Heart right ventricle (tissue), 16 donors: ENCODE measurements around the gene DCLRE1B. TPM values are rescaled to one million over a fixed set of nuclear protein-coding genes. Genes with fewer than 3 reads are reported as not detected.

Experiments used
- ATAC-seq, 8 donors: fragments of 200-7000 bp; cut with Tn5 transposase; one replicate each; pipeline ENCODE4 v1.9.1; 2020; ENCODE audit warnings: mild to moderate bottlenecking in 8 of 8, moderate library complexity in 8 of 8, moderate number of reproducible peaks in 1 of 8
- DNase-seq, 2 donors: peaks; one replicate each; pipeline ENCODE4 v3.0.0-alpha.2; 2020
- H3K27ac ChIP-seq, 10 donors: fragments of 200-600 bp; sonication (generic) in 2 of 10; one replicate each; pipeline versions ENCODE4 v1.5.0 to v1.8.0; 2020 to 2022; ENCODE audit warnings: mild to moderate bottlenecking in 3 of 10
- H3K27me3 ChIP-seq, 7 donors: fragments of 200-600 bp; one replicate each; pipeline ENCODE4 v1.8.0; 2021 to 2022; ENCODE audit warnings: mild to moderate bottlenecking in 2 of 7
- H3K36me3 ChIP-seq, 9 donors: fragments of 200-600 bp; sonication (generic) in 1 of 9; one replicate each; pipeline versions ENCODE4 v1.5.0 to v1.8.0; 2020 to 2022; ENCODE audit warnings: mild to moderate bottlenecking in 2 of 9
- H3K4me1 ChIP-seq, 9 donors: fragments of 200-600 bp; sonication (generic) in 1 of 9; one replicate each; pipeline versions ENCODE4 v1.5.0 to v1.8.0; 2020 to 2022; ENCODE audit warnings: mild to moderate bottlenecking in 4 of 9
- H3K4me3 ChIP-seq, 10 donors: fragments of 200-600 bp; sonication (generic) in 2 of 10; one replicate each; pipeline versions ENCODE4 v1.5.0 to v1.8.0; 2020 to 2022; ENCODE audit warnings: mild to moderate bottlenecking in 7 of 10, moderate library complexity in 2 of 10
- H3K9me3 ChIP-seq, 11 donors: fragments of 200-600 bp in 10 of 11; sonication (generic) in 2 of 11; one replicate each; pipeline versions ENCODE4 v1.5.0 to v1.8.0; 2013 to 2022; ENCODE audit warnings: mild to moderate bottlenecking in 2 of 11, control low read depth in 1 of 11, moderate library complexity in 1 of 11
- WGBS, 2 donors: extraction: QIAGEN DNeasy Blood & Tissue Kit; methylation state at CpG; one replicate each; pipeline ENCODE4 v1.1.7; 2013; ENCODE audit warnings: inconsistent platforms in 1 of 2; 5-methylcytosine and 5-hydroxymethylcytosine counted together
- intact Hi-C, 10 donors: fragments of 100-400 bp; cut with DNase I; formaldehyde crosslinking; loops; one replicate each; pipeline versions ENCODE4 v1.11.1 to v1.14.2; 2022
- polyA plus RNA-seq, 2 donors: library from polyadenylated mRNA; stranded (reverse); fragments of 200-250 nt; gene quantifications; one replicate each; pipeline ENCODE4 v1.2.3, GENCODE V29; 2013
- total RNA-seq, 10 donors: library from RNA; stranded (reverse); fragmentation: NEBNext Ultra II Directional in 3 of 10; extraction: Animal tissue kit (Norgen Biotek cat#: 25700) in 3 of 10; gene quantifications; one replicate each; pipeline versions ENCODE4 v1.2.1 to v1.2.4, GENCODE V29; 2021 to 2023
- TF ChIP-seq, protein P1 (sequence below), 9 donors: fragments of 200-600 bp; sonication (generic) in 2 of 9; IDR thresholded peaks; one replicate each; pipeline versions ENCODE4 v1.5.0 to v1.8.0; 2021 to 2022; ENCODE audit warnings: antibody characterized with exemption in 9 of 9, mild to moderate bottlenecking in 5 of 9, moderate library complexity in 1 of 9
- donor health status: Arrhythmogenic right ventricular cardiomyopathy.
- donor health status: ischemic (EF 13 %, LVEDD 7.1; RV severe dilation, severe dysfunction).
- donor health status: healthy with polysubstance abuse.
- donor health status: DM: no; HTN: yes; CAD: no.
- donor health status: DM: no; HTN: no; CAD: no.
- donor health status: ischemic (EF 25% LVEDD 6.9; RV normal size, moderate dysfunction).
- donor health status: ischemic (EF 25% LVEDD 5.7; RV mildly dilated, moderate dysfunction).
- donor health status: healthy.
- donor health status: DM: yes; HTN: yes; CAD: no.
- donor health status: Ischemic cardiomyopathy.
- donor health status: ischemic (EF 35%, LVEDD 5.7; RV mildly dilated, moderate dysfunction).
- donor health status: nonischemic (EF 11% LVEDD 7.7; RV severe dilation, severe dysfunction).
- donor health status: DM: yes; HTN: yes; CAD: no.
- donor health status: PGD.
- donor health status: ischemic (EF 29% LVEDD 5.4; RV normal size, mild dysfunction).
- donor health status: nonischemic (EF 23%, LVEDD 6.1; RV moderate dilation, normal function).

DCLRE1B gene
- total and polyA plus RNA-seq, 12 donors: 0.59 to 4.2 (median 2.0) TPM

DNA sequence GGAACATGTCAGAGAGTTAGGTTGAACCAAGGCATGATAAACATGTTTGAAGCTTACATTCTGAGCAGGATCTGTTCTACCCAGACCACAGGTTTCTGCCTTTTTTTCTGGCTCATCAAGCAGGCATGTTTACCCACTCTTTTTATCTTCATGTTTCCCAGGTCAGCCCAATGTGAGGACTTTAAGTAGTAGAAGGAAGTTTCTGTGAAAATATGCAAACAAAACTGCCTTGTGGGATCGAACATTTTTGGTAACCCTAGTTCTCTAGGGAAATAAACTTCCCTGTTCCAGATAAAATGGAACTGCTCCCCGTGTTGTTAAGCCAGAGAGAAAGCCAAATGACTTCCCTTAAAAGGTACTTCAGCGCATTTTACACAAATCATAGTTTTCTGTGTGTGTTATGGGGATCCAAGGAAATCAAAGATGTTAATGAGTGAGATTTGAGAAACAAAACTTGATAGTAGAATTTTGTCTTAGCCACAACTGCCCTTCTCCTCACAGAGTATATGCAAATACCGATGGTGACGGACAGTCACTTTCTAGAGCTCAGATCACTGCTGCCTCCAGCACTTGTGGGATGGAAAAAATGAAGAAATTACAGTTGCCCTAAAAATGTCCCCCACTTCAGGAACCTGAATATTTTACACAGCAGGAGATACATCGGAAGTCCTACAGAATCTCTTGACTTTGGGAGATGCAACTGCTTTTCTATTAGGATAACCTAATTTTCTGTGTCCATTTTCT is 23.2 kb downstream of the DCLRE1B start:
- TF ChIP-seq, protein P1, sequence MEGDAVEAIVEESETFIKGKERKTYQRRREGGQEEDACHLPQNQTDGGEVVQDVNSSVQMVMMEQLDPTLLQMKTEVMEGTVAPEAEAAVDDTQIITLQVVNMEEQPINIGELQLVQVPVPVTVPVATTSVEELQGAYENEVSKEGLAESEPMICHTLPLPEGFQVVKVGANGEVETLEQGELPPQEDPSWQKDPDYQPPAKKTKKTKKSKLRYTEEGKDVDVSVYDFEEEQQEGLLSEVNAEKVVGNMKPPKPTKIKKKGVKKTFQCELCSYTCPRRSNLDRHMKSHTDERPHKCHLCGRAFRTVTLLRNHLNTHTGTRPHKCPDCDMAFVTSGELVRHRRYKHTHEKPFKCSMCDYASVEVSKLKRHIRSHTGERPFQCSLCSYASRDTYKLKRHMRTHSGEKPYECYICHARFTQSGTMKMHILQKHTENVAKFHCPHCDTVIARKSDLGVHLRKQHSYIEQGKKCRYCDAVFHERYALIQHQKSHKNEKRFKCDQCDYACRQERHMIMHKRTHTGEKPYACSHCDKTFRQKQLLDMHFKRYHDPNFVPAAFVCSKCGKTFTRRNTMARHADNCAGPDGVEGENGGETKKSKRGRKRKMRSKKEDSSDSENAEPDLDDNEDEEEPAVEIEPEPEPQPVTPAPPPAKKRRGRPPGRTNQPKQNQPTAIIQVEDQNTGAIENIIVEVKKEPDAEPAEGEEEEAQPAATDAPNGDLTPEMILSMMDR (IDR thresholded peaks at IDR 0.05): no peak
- peak overlapping the region; percentile 40 to 97 (median 90) for H3K4me3 ChIP-seq
- H3K27me3 ChIP-seq: no peaks in the 10 kb centered on the region
- no peaks in the 10 kb centered on the region for H3K9me3 ChIP-seq
- H3K36me3 ChIP-seq: no peaks in the 10 kb centered on the region
- peak in 3 of 8 donors; percentile 32 to 46 (median 36) for ATAC-seq
- peaks cover 2 to 45% (median 35%) of the 10 kb centered on the region in 9 donors for H3K4me1 ChIP-seq
- intact Hi-C loops: loop anchor here in 3 of 10 donors (2.0 kb wide), 2 partner anchors 16 to 24 kb away; partner anchors contain the start of genes AP4B1 (in 1 of the 3) and DCLRE1B (in 1 of the 3)
- DNase-seq: no peak
- H3K27ac ChIP-seq: peak overlapping the region; percentile 80 to 97 (median 94)
- WGBS, 2 donors: 20 to 23% methylated on average over 6 of the region's 6 CpGs

DNA sequence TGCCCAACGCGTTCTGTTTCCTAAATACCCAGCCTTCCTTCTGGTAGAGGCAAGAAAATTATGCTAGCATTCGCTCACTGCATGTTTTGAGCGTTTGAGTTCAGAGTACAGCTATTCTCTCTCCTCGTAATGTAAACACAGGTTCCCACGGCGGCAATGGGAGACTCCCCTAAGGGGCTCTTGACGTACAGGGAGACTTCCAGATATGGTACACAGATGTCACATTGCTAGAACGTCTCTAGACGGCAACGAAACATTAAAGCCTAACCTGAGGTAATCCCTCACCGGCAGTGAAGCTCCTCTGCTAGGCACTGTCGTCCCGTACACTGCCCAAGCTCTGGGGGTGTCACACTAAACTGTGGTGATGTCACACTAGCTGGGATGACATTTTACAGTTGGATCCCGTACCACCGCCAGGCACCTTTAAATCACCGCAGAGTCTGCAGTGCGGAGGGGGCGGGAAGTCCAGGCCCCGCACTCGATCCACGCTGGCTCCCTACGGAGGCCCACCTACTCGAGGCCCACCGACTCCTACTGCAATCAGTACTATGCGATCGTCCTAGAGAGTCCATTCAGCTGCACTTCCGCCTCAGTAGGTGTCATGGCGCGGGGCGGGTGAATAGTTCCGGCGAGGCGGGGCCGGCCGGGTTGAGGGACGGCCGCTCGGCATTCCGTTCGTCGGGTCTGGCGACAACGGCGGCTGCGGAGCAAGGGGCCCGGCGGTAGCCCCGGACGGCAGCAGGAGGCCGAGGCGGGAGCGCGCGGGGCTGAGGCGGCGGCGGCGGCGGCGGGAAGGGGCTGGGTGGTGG is 24.0 kb downstream of the DCLRE1B start, which contains the start of gene HIPK1:
TSS of gene HIPK1 (plus strand) at position 384 of the 809 bp plus-strand sequence.
- ATAC-seq (peak; percentile 93 to 96 (median 95)), DNase-seq (peak; percentile 94 to 95)
- peak within 1 kb of the TSS; percentile 40 to 97 (median 90) for H3K4me3 ChIP-seq
- TF ChIP-seq, protein P1 (IDR thresholded peaks at IDR 0.05): no peak
- H3K9me3 ChIP-seq: no peaks in the 10 kb centered on the region
- 0 to 1% methylated on average over 52 to 61 of the region's 61 CpGs for WGBS, 2 donors
- H3K27me3 ChIP-seq: no peaks in the 10 kb centered on the region
- H3K27ac ChIP-seq: peak within 1 kb of the TSS; percentile 80 to 97 (median 94)
- H3K4me1 ChIP-seq: peaks cover 2 to 52% (median 42%) of the 10 kb centered on the region in 9 donors
- intact Hi-C loops: loop anchor here in 7 of 10 donors (1.0 to 2.0 kb wide), 4 partner anchors 16 to 117 kb away; partner anchors contain the start of genes DCLRE1B (in 7 of the 7), AP4B1 (in 1 of the 7) and RSBN1 (in 1 of the 7)
- H3K36me3 ChIP-seq: no peaks in the 10 kb centered on the region

DNA sequence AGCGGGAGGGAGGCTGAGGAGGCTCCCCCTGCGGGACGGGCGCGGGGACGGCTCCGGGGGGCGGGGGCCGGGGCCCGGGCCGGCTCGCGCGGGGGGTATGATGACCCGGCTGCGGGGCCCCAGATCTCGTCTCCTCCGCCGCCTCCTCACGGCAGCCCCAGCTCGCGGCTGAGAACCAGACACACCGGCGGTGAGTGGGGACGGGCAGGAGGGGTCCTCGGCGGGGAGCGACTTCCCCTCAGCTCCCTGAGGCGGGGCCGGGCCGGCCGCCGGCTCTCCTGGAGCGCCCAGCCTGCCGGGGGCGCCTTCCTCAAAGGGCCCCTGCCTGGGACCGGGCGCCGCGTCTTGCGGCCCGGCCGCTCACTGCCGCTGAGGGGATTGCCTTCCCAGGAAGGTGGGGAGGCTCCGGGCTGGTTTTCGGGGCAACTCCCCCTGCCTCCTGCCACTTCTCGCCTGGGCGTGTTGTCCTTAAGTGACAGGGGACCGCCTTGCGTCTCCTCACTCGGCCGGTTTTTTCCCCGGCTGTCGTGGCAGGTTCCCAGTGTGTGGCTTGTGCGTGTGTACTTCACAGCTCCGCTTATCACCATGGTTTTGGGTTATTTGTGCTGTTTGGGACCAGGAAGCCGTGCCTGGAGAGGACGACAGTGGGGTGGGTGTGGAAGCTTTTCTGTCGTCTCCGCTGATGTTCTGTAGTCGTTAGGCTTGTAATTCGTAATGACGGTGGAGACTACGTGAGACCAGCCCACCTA is 24.8 kb downstream of the DCLRE1B start:
- TF ChIP-seq, protein P1 (IDR thresholded peaks at IDR 0.05): peak in 5 of 9 donors; percentile 11 to 39 (median 35)
- H3K4me1 ChIP-seq: peaks cover 2 to 58% (median 46%) of the 10 kb centered on the region in 9 donors
- intact Hi-C loops: loop anchor here in 7 of 10 donors (1.0 to 10.0 kb wide), 5 partner anchors 17 to 118 kb away; partner anchors contain the start of genes DCLRE1B (in 7 of the 7), AP4B1 (in 1 of the 7) and RSBN1 (in 1 of the 7)
- peak overlapping the region; percentile 80 to 97 (median 94) for H3K27ac ChIP-seq
- DNase-seq: peak in 1 of 2 donors; percentile 17
- H3K4me3 ChIP-seq: peak overlapping the region; percentile 40 to 97 (median 90)
- no peaks in the 10 kb centered on the region for H3K36me3 ChIP-seq
- ATAC-seq: peak; percentile 38 to 71 (median 44)
- WGBS, 2 donors: 0 to 1% methylated on average over 58 to 61 of the region's 64 CpGs
- no peaks in the 10 kb centered on the region for H3K27me3 ChIP-seq
- H3K9me3 ChIP-seq: no peaks in the 10 kb centered on the region
